Measurements from ENCODE around the gene MYBBP1A.

GRCh38 chr17:4566785-4567184, 11.6 kb upstream of the MYBBP1A start:
- no peak for TF ChIP-seq EZH2phosphoT487 (IDR thresholded peaks at IDR 0.05; ENCODE audit: insufficient read depth, low read depth)
- TF ChIP-seq EZH2 (IDR thresholded peaks at IDR 0.05; ENCODE audit: insufficient read depth, poor library complexity, severe bottlenecking) = no peak

All from GM23248 (cell line).